Activated CD8-positive, alpha-beta T cell treated with anti-CD3 and anti-CD28 coated beads, Interleukin-2, amount 10 ng/mL, durations not matched to agents 7 days and 5 days (primary cell): ENCODE results near the gene SYNGR2. TPM values are rescaled to one million over a fixed set of nuclear protein-coding genes. Genes with fewer than 3 reads are reported as not detected.

Experiments used
- ATAC-seq: fragments of 150-1000 bp; cut with Tn5 transposase; one replicate; pipeline ENCODE4 v1.10.0; 2021; ENCODE audit warnings: moderate library complexity
- CTCF ChIA-PET: fragments of 350-600 bp; sonication (Branson Sonifier 250); formaldehyde crosslinking; loops from one replicate; lab custom pipeline; 2021; ENCODE audit warnings: antibody characterized with exemption; lab: Charles Lee
- POLR2A ChIA-PET: fragments of 350-600 bp; sonication (Branson Sonifier 250); formaldehyde crosslinking; loops from one replicate; lab custom pipeline; 2021; ENCODE audit warnings: antibody characterized with exemption; lab: Charles Lee
- DNase-seq: peaks from one replicate; pipeline ENCODE4 v3.0.0-alpha.2; 2020
- H3K27ac Mint-ChIP-seq: one replicate; pipeline ENCODE4 v1.8.0; 2021; ENCODE audit warnings: mild to moderate bottlenecking, mixed read lengths
- H3K27me3 Mint-ChIP-seq: one replicate; pipeline ENCODE4 v1.8.0; 2021; ENCODE audit warnings: low read depth, mixed read lengths
- H3K36me3 Mint-ChIP-seq: one replicate; pipeline ENCODE4 v1.8.0; 2021; ENCODE audit warnings: low read depth, mixed read lengths
- H3K4me1 Mint-ChIP-seq: one replicate; pipeline ENCODE4 v1.8.0; 2021; ENCODE audit warnings: low read depth, mixed read lengths
- H3K4me3 Mint-ChIP-seq: one replicate; pipeline ENCODE4 v1.8.0; 2021; ENCODE audit warnings: mild to moderate bottlenecking, mixed read lengths
- H3K9me3 Mint-ChIP-seq: one replicate; pipeline ENCODE4 v1.8.0; 2022; ENCODE audit warnings: mixed read lengths; ENCODE audit not compliant: insufficient read depth
- total RNA-seq, 2 experiments: library from RNA; stranded (reverse); gene quantifications; one replicate each; pipeline ENCODE4 v1.2.3, GENCODE V29; 2021

Gene SYNGR2
- total RNA-seq, 2 experiments from 2014 or later: 41.1 to 44.3 TPM

DNA sequence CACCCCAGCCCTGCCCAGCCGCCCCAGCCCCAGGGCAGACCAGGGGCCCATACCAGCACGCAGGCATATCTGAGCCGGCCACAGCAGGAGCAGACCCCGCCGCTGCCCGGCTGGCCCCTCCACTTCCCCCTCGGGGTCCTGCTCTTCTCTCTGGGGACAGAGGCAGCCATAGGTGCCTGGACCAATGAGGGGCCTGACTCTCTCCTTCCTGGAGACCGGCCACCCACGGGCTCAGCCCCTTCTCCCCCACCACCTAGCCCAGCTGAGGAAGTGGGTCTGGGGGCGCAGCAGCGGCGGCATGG is 43.6 kb upstream of the SYNGR2 start:
- Mint-ChIP-seq H3K9me3 (no peaks in the 10 kb centered on the region), H3K4me3 (peak overlapping the region; percentile 93), H3K36me3 (peaks cover 71% of the 10 kb centered on the region), H3K27me3 (no peaks in the 10 kb centered on the region), H3K4me1 (peaks cover 70% of the 10 kb centered on the region), H3K27ac (peak overlapping the region; percentile 67)
- ChIA-PET POLR2A (interaction anchor here (1.2 to 13.9 kb wide), 4 partner anchors 10 to 52 kb away, joined by 4 to 182 read pairs (median 20); no protein-coding TSS in a partner anchor), CTCF (interaction anchor here (0.8 to 11.1 kb wide), 4 partner anchors 11 to 127 kb away, joined by 3 to 133 read pairs (median 8); no protein-coding TSS in a partner anchor)
- no peak for ATAC-seq
- DNase-seq: no peak

DNA sequence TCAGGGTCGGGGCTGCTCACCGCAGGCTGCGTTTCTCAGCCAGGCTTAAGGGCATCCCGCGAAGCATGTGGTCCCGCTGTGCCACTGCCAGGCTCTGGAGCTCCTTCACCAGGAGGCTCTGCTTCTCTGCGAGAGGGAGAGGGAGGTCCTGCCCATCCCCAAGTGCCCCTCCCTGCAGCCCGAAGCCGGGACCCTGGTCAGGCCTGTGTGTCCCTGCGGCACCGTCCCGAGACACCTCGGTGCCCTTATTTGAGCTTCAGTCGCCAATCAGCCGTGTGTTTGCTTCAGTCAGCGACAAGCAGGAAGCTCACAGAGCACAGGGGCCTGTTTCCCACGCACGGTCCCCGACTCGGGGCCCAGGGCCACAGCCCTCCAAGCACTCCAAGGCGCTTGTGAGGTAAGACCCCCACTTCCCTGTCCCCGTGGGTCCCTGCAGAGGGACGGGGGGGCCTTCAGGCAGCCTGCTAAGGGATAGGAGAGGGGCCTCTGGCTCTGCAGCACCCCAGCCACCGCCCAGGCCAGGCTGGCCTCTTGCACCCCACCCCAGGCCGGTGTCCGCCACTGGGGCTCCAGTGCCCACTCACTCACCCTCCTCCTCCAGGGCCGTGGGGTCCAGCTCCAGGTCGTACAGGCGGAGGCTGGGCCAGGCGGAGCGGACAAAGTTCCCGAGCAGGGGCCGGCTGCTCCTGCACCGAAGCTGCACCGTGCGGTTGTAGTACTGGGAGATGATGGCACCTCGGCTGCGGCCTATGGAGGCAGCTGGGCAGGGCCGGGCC is 43.1 kb upstream of the SYNGR2 start:
- ATAC-seq (no peak), DNase-seq (peak; percentile 63)
- Mint-ChIP-seq H3K27ac (peak overlapping the region; percentile 90), H3K4me1 (peaks cover 73% of the 10 kb centered on the region), H3K9me3 (no peaks in the 10 kb centered on the region), H3K4me3 (peak overlapping the region; percentile 93), H3K36me3 (peaks cover 72% of the 10 kb centered on the region), H3K27me3 (no peaks in the 10 kb centered on the region)
- CTCF ChIA-PET: interaction anchor here (0.8 to 11.1 kb wide), 6 partner anchors 11 to 126 kb away, joined by 3 to 133 read pairs (median 8); no protein-coding TSS in a partner anchor
- POLR2A ChIA-PET: interaction anchor here (1.0 to 13.9 kb wide), 5 partner anchors 11 to 51 kb away, joined by 3 to 182 read pairs (median 4); no protein-coding TSS in a partner anchor

DNA sequence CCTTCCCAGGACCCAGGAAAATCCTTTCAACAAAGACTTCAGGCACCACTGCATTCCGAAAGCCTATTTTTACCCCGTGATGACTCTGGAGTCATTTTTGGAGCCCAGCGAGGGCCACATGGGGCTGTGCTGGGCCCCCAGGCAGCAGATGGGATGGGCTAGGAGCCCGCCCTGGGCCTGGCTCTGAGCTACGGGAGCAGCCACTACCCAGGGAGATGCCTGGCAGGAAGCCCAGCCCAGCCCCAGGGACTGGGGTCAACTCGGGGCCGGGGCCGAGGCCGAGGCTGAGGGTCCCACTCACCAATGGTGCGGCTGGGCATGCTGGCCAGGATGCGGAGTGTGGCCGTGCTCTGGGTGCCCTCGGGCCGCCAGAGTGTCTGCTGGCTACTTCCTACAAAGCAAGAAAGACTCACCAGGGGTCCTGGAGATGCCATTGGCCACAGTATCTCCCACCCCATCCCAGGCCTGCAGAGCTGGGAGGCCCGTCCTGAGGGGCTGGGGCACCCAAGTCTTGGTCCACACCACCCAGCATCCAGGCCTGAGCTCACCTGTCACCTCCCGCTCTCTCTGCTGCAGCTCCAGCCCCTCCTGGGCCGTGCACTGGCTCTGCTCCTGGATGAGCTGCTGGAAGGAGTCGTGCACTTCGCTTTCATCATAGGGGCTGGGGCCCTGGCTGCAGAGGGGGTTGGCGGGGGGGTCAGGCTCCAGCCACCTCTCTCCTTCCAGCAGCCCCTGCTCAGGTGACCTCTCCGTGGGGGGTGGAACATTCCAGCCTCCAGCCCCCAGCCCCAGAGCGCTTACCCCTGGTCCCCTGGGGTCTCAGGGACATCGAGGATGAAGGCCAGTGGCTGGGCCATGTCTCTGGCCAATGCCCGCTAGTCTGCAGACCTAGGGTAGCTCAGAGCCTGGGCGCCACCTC is 42.1 kb upstream of the SYNGR2 start:
- ChIA-PET POLR2A (interaction anchor here (0.6 to 13.9 kb wide), 6 partner anchors 7 to 643 kb away, joined by 3 to 182 read pairs (median 8); no protein-coding TSS in a partner anchor), CTCF (interaction anchor here (0.7 to 11.1 kb wide), 4 partner anchors 10 to 725 kb away, joined by 3 to 133 read pairs (median 17); no protein-coding TSS in a partner anchor)
- H3K27me3 Mint-ChIP-seq: no peaks in the 10 kb centered on the region
- H3K36me3 Mint-ChIP-seq: peaks cover 71% of the 10 kb centered on the region
- H3K9me3 Mint-ChIP-seq: no peaks in the 10 kb centered on the region
- DNase-seq (no peak), ATAC-seq (no peak)
- peak overlapping the region; percentile 90 for H3K27ac Mint-ChIP-seq
- peaks cover 65% of the 10 kb centered on the region for H3K4me1 Mint-ChIP-seq
- H3K4me3 Mint-ChIP-seq: peak overlapping the region; percentile 93

DNA sequence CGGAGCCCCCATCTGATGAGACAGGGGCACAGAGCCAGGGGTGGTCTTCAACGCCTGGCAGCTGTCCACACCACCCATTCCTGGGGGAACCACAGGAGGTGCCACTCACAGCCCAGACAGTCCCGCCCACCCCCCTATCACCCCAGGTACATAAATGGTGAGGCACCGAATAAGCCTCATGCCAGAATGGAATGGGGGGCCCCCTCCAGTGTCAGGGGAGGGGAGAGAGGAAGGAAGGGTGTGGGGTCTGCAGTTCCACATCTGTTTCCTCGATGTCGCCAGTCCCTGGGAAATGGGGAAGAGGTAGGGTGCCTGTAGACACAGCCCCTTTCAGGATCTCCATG is 41.5 kb upstream of the SYNGR2 start:
- ChIA-PET CTCF (interaction anchor here (0.7 to 11.1 kb wide), 4 partner anchors 9 to 726 kb away, joined by 3 to 133 read pairs (median 20); no protein-coding TSS in a partner anchor), POLR2A (interaction anchor here (0.6 to 13.9 kb wide), 8 partner anchors 8 to 643 kb away, joined by 3 to 182 read pairs (median 4); no protein-coding TSS in a partner anchor)
- H3K36me3 Mint-ChIP-seq: peaks cover 66% of the 10 kb centered on the region
- ATAC-seq: no peak
- DNase-seq: no peak
- H3K27ac Mint-ChIP-seq: peak overlapping the region; percentile 90
- no peaks in the 10 kb centered on the region for H3K27me3 Mint-ChIP-seq
- peaks cover 58% of the 10 kb centered on the region for H3K4me1 Mint-ChIP-seq
- no peaks in the 10 kb centered on the region for H3K9me3 Mint-ChIP-seq
- H3K4me3 Mint-ChIP-seq: peak overlapping the region; percentile 93

DNA sequence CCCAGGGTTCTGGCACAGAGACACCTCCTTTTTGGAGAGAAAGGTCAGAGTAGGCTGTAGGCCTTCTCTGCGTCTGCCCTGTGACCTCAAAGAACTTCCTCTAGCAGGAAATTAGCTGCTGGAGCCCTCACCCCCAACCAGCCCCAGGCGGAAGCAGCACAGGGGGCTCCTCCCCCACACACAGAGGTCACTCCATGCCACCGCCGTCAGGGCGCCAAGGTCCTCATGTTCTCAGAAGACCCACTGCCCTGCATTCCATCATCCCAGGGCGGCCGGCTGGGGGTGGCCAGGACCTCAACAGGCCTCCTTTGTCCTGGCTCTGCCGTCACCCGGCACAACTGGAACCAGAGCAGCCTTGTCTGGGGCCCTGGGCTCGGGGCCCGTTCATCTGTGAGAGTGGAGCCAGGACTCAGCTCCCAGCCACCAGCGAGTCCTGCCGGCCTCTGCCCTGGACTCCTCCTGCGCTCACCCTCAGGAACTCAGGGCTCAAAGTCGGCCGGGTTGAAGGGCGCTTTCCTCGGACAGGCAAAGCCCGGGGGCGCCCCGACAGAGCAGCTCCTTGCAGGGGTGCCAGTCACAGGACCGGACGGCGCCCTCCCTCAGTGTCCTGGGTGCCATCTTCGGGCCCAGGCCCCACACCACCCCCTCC is 41.0 kb upstream of the SYNGR2 start:
- H3K9me3 Mint-ChIP-seq: no peaks in the 10 kb centered on the region
- peak overlapping the region; percentile 90 for H3K27ac Mint-ChIP-seq
- peaks cover 63% of the 10 kb centered on the region for H3K36me3 Mint-ChIP-seq
- ATAC-seq (peak; percentile 18), DNase-seq (peak; percentile 87)
- H3K27me3 Mint-ChIP-seq: no peaks in the 10 kb centered on the region
- peaks cover 53% of the 10 kb centered on the region for H3K4me1 Mint-ChIP-seq
- ChIA-PET POLR2A (interaction anchor here (0.6 to 13.9 kb wide), 11 partner anchors 8 to 746 kb away, joined by 3 to 182 read pairs (median 4); no protein-coding TSS in a partner anchor), CTCF (interaction anchor here (1.4 to 11.1 kb wide), 3 partner anchors 9 to 48 kb away, joined by 9 to 133 read pairs (median 31); no protein-coding TSS in a partner anchor)
- H3K4me3 Mint-ChIP-seq: peak overlapping the region; percentile 93

DNA sequence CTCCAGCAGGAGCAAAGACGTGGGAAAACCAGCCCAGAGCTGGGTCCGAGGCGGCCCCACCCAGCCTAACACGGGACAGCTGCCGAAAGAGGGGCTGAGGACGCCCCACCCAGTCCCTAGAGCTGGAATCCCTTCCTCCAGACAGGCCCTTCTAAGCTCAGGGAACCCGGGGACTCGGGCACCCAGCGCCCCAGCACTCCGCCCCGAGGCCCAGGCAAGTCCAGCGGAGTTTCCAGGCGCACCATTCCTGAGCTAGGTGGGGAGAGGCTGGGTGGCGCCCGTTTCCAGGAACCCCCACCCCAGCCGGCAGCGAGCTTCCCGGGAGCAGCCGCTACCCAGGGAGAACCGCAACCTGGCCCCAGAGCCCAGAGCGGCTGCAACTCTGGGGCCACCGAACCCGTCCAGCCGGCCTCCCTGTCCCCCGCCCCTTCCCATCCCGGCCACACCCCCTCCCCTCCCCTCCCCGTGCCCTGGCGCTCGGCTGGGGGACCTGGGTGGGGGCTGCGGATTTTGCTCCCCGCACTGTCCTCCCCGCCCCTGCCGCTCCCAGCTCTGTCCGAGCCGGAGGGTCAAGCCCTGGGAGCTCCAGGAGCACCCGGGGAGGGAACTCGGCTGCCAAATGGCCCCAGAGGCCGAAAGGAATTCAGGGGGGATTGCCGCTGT is 40.4 kb upstream of the SYNGR2 start:
- POLR2A ChIA-PET: interaction anchor here (0.6 to 13.9 kb wide), 8 partner anchors 9 to 747 kb away, joined by 3 to 182 read pairs (median 4); no protein-coding TSS in a partner anchor
- peaks cover 62% of the 10 kb centered on the region for H3K36me3 Mint-ChIP-seq
- CTCF ChIA-PET: interaction anchor here (1.4 to 11.1 kb wide), 3 partner anchors 8 to 47 kb away, joined by 9 to 133 read pairs (median 31); no protein-coding TSS in a partner anchor
- peak overlapping the region; percentile 90 for H3K27ac Mint-ChIP-seq
- peak overlapping the region; percentile 93 for H3K4me3 Mint-ChIP-seq
- no peaks in the 10 kb centered on the region for H3K9me3 Mint-ChIP-seq
- H3K27me3 Mint-ChIP-seq: no peaks in the 10 kb centered on the region
- ATAC-seq (no peak), DNase-seq (no peak)
- H3K4me1 Mint-ChIP-seq: peaks cover 52% of the 10 kb centered on the region

DNA sequence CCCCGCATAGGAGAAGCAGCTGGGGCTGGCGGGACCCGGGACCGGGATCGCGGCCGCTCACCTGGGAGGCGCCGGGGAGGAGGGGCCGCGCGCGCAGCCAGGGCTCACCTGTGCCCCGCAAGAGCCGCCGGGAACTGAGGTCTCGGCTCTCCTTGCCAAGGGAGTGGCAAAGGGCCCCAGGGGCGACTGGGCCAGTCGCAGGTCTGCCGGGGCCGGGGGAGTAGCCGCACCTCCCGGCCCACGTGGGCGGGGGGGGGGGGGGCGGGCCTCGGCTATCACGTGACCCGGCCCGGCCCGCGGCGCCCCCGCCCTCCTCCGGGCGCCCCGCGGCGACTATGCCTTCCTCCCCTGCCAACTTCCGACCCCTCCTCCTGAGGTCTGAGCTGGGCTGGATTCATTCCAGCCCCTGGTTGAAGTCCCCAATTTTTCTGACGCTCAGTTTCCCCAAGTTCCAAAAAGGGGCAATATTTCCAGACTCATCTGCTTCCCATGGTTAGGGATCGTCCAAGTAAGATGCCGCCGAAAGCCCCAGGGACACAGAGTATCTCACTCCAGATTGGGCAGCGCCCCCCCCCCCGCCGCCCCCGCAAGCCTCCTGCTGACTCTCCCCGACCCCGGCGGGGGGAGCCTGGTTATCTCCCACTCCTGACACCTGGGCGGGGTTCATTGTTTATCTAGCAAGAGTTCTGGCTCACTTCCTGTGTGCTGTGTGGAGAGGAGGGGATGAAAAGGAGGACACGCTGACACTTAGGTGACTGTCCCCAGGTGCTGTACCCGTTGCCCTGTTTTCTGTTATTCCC is 39.6 kb upstream of the SYNGR2 start, which contains the start of gene TMC6:
TMC6 (minus strand) TSS at position 205 of the 800 bp plus-strand sequence. CDS start 1,923 bp downstream, outside the sequence.
- Mint-ChIP-seq H3K27me3 (no peaks in the 10 kb centered on the region), H3K9me3 (no peaks in the 10 kb centered on the region), H3K4me1 (peaks cover 52% of the 10 kb centered on the region), H3K4me3 (peak within 1 kb of the TSS; percentile 99), H3K36me3 (peaks cover 62% of the 10 kb centered on the region), H3K27ac (peak within 1 kb of the TSS; percentile 99)
- ChIA-PET CTCF (interaction anchor here (6.0 to 11.1 kb wide), 2 partner anchors 7 to 47 kb away, joined by 31 to 133 read pairs; no protein-coding TSS in a partner anchor), POLR2A (interaction anchor here (1.8 to 13.9 kb wide), 5 partner anchors 8 to 18 kb away, joined by 5 to 182 read pairs (median 36); no protein-coding TSS in a partner anchor)
- ATAC-seq (peak; percentile 16), DNase-seq (peak; percentile 81)

DNA sequence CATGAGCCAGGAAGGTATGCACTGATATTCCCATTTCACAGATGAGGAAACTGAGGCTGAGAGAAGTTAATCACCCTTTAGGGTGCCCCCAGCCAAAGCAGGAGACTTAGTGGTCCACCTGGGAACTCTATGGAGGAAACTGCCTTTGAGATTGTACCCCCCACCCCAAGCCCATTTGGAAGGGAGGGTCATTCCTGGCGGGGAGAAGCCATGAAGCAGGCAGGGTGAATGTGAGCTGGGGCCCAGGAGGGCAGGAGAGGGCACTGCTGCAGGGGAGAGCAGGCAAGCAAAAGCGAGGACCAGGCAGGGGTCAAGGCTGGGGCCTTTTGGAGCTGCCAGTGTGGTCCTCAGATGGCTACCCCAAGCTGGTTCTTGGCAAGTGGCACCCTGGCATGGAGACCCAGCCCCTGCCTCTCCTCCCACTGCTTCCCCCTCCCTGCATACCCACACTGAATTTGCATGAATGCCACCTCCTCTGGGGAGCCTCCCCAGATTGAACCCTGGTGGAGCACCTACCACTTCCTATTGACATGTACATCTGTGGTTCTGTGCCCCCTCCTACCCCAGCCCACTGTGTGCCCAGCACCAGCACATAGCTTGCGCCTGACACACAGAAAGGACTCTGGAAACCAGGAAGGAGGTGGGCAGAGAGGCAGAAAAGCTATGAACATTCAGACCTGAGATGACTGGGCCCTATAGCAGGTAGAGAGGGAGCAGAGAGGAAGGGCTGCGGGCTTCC is 38.9 kb upstream of the SYNGR2 start:
- peak overlapping the region; percentile 99 for H3K4me3 Mint-ChIP-seq
- H3K27ac Mint-ChIP-seq: peak overlapping the region; percentile 99
- H3K27me3 Mint-ChIP-seq: no peaks in the 10 kb centered on the region
- peak; percentile 71 for DNase-seq
- ChIA-PET CTCF (interaction anchor here (1.2 to 6.0 kb wide), 6 partner anchors 8 to 122 kb away, joined by 3 to 31 read pairs (median 10); no protein-coding TSS in a partner anchor), POLR2A (interaction anchor here (1.0 to 13.9 kb wide), 7 partner anchors 9 to 462 kb away, joined by 3 to 182 read pairs (median 6); no protein-coding TSS in a partner anchor)
- H3K4me1 Mint-ChIP-seq: peaks cover 52% of the 10 kb centered on the region
- no peaks in the 10 kb centered on the region for H3K9me3 Mint-ChIP-seq
- no peak for ATAC-seq
- H3K36me3 Mint-ChIP-seq: peaks cover 62% of the 10 kb centered on the region

DNA sequence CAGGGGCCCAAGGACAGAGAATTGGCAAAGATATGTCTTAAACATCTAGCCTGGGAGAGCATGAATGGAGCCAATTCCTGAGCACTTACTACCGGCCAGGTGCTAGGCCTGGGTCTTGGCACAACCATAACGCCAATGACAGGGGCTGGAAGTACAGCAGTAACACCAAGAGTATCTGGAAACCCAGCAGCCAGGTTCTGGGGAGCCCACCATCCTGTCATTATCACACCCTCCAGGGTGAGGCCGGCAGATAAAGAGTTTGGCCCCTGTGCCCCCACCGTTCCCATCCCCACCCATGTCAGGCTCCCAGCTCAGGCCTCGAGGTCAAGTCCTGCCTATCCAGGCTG is 38.3 kb upstream of the SYNGR2 start:
- Mint-ChIP-seq H3K9me3 (no peaks in the 10 kb centered on the region), H3K4me3 (peak overlapping the region; percentile 99), H3K36me3 (peaks cover 63% of the 10 kb centered on the region), H3K27me3 (no peaks in the 10 kb centered on the region), H3K27ac (peak overlapping the region; percentile 99), H3K4me1 (peaks cover 54% of the 10 kb centered on the region)
- DNase-seq: no peak
- ChIA-PET POLR2A (interaction anchor here (0.6 to 13.9 kb wide), 12 partner anchors 9 to 798 kb away, joined by 3 to 182 read pairs (median 4); partner anchors contain the start of gene TK1), CTCF (interaction anchor here (1.1 to 6.0 kb wide), 7 partner anchors 8 to 121 kb away, joined by 3 to 31 read pairs (median 9); no protein-coding TSS in a partner anchor)
- peak; percentile 0 for ATAC-seq
